ENCODE data around the gene GFY.

GRCh38 chr19:49395581-49396407, 29.4 kb upstream of the GFY start:
- TF ChIP-seq ZNF70 (CRISPR knock-in tag; IDR thresholded peaks at IDR 0.05), result no peak
- TF ChIP-seq GLIS3 (CRISPR knock-in tag; IDR thresholded peaks at IDR 0.05), result no peak
- TF ChIP-seq CREB5 (CRISPR knock-in tag; IDR thresholded peaks at IDR 0.05; ENCODE audit: low read depth), result no peak
- TF ChIP-seq ZNF8 (CRISPR knock-in tag; IDR thresholded peaks at IDR 0.05), result no peak
- TF ChIP-seq ISL1 (CRISPR knock-in tag; IDR thresholded peaks at IDR 0.05), result no peak
- TF ChIP-seq, protein P1, sequence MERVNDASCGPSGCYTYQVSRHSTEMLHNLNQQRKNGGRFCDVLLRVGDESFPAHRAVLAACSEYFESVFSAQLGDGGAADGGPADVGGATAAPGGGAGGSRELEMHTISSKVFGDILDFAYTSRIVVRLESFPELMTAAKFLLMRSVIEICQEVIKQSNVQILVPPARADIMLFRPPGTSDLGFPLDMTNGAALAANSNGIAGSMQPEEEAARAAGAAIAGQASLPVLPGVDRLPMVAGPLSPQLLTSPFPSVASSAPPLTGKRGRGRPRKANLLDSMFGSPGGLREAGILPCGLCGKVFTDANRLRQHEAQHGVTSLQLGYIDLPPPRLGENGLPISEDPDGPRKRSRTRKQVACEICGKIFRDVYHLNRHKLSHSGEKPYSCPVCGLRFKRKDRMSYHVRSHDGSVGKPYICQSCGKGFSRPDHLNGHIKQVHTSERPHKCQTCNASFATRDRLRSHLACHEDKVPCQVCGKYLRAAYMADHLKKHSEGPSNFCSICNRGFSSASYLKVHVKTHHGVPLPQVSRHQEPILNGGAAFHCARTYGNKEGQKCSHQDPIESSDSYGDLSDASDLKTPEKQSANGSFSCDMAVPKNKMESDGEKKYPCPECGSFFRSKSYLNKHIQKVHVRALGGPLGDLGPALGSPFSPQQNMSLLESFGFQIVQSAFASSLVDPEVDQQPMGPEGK (CRISPR knock-in tag; IDR thresholded peaks at IDR 0.05; ENCODE audit: borderline replicate concordance), result no peak
- no peak for TF ChIP-seq PPARA (CRISPR knock-in tag; IDR thresholded peaks at IDR 0.05; ENCODE audit: borderline replicate concordance)
- TF ChIP-seq ZFP30 (CRISPR knock-in tag; IDR thresholded peaks at IDR 0.05), result no peak
- TF ChIP-seq ZFP3 (CRISPR knock-in tag; IDR thresholded peaks at IDR 0.05), result no peak
- no peak for TF ChIP-seq SNAI2 (CRISPR knock-in tag; IDR thresholded peaks at IDR 0.05)
